GM23338 (cell line): ENCODE measurements around the gene MRGPRG. TPM values are rescaled to one million over a fixed set of nuclear protein-coding genes. Genes with fewer than 3 reads are reported as not detected.

ENCODE experiments used
- ATAC-seq: fragments of 200-7000 bp; cut with Tn5 transposase; 3 replicates; pipeline ENCODE4 v1.9.1; 2020
- DNase-seq: peaks from one replicate; pipeline ENCODE4 v3.0.0-alpha.2; 2015; ENCODE audit warnings: low spot score
- H2AFZ ChIP-seq: fragments of 200-600 bp; sonication (generic); 2 replicates; pipeline ENCODE4 v1.8.0; 2016; ENCODE audit warnings: antibody characterized with exemption, mild to moderate bottlenecking, moderate library complexity
- H3F3A ChIP-seq: fragments of 200-600 bp; sonication (generic); replicated peaks from 2 replicates; pipeline ENCODE4 v1.8.0; 2017; ENCODE audit warnings: antibody characterized with exemption, mixed run types, low read depth
- H3K27ac ChIP-seq: fragments of 200-600 bp; sonication (generic); 2 replicates; pipeline ENCODE4 v1.6.1; 2016; ENCODE audit warnings: low read depth
- H3K27me3 ChIP-seq: fragments of 200-600 bp; sonication (generic); 2 replicates; pipeline ENCODE4 v1.8.0; 2016; ENCODE audit warnings: mild to moderate bottlenecking, mixed run types, moderate library complexity; ENCODE audit not compliant: insufficient read depth
- H3K36me3 ChIP-seq: fragments of 200-600 bp; sonication (generic); 2 replicates; pipeline ENCODE4 v1.8.0; 2016; ENCODE audit warnings: mild to moderate bottlenecking; ENCODE audit not compliant: insufficient read depth
- H3K4me1 ChIP-seq: fragments of 200-600 bp; sonication (generic); 2 replicates; pipeline ENCODE4 v1.8.0; 2016; ENCODE audit warnings: mild to moderate bottlenecking, moderate library complexity; ENCODE audit not compliant: insufficient read depth
- H3K4me2 ChIP-seq: fragments of 200-600 bp; sonication (generic); 2 replicates; pipeline ENCODE4 v1.7.1; 2017; ENCODE audit warnings: mixed run types
- H3K4me3 ChIP-seq: fragments of 200-600 bp; sonication (generic); 2 replicates; pipeline ENCODE4 v1.6.1; 2016; ENCODE audit warnings: mixed run types
- H3K79me2 ChIP-seq: fragments of 200-600 bp; sonication (generic); replicated peaks from 2 replicates; pipeline ENCODE4 v1.8.0; 2017; ENCODE audit warnings: mild to moderate bottlenecking; ENCODE audit not compliant: insufficient read depth
- H3K9me2 ChIP-seq: fragments of 200-600 bp; sonication (generic); 2 replicates; pipeline ENCODE4 v1.8.0; 2017; ENCODE audit not compliant: insufficient read depth
- H4K20me1 ChIP-seq: fragments of 200-600 bp; sonication (generic); replicated peaks from 2 replicates; pipeline ENCODE4 v1.8.0; 2017; ENCODE audit warnings: mild to moderate bottlenecking; ENCODE audit not compliant: insufficient read depth
- H3K27ac Mint-ChIP-seq: 2 replicates; pipeline ENCODE4 v1.8.0; 2020; ENCODE audit warnings: inconsistent platforms, mild to moderate bottlenecking, moderate library complexity, mixed read lengths
- H3K27me3 Mint-ChIP-seq: 3 replicates; pipeline ENCODE4 v1.8.0; 2022; ENCODE audit warnings: low read depth, mild to moderate bottlenecking, moderate library complexity, mixed read lengths, inconsistent platforms; ENCODE audit not compliant: insufficient read depth, poor library complexity
- H3K36me3 Mint-ChIP-seq: 3 replicates; pipeline ENCODE4 v1.8.0; 2021; ENCODE audit warnings: low read depth, mild to moderate bottlenecking, inconsistent platforms, moderate library complexity, mixed read lengths
- H3K4me1 Mint-ChIP-seq: 3 replicates; pipeline ENCODE4 v1.8.0; 2020; ENCODE audit warnings: mild to moderate bottlenecking, inconsistent platforms, mixed read lengths
- H3K4me3 Mint-ChIP-seq: 3 replicates; pipeline ENCODE4 v1.8.0; 2021; ENCODE audit warnings: moderate library complexity, mild to moderate bottlenecking, inconsistent platforms, mixed read lengths
- H3K9me3 Mint-ChIP-seq: 3 replicates; pipeline ENCODE4 v1.8.0; 2020; ENCODE audit warnings: moderate library complexity, mild to moderate bottlenecking, inconsistent platforms, mixed read lengths
- CREB1 ChIP-seq: fragments of 250-450 bp; sonication (Bioruptor Pico); IDR thresholded peaks from 2 replicates; pipeline ENCODE4 v1.5.0; 2020; ENCODE audit warnings: low read depth, mild to moderate bottlenecking, moderate library complexity
- EZH2 ChIP-seq: fragments of 200-600 bp; sonication (generic); IDR thresholded peaks from one replicate; pipeline ENCODE4 v1.8.0; 2017; ENCODE audit warnings: antibody characterized with exemption, mild to moderate bottlenecking, low read depth; ENCODE audit not compliant: unreplicated experiment
- NANOG ChIP-seq: IDR thresholded peaks from 2 replicates; pipeline ENCODE4 v1.6.1; 2016; ENCODE audit warnings: antibody characterized with exemption, borderline replicate concordance
- POLR2AphosphoS5 ChIP-seq: IDR thresholded peaks from 2 replicates; pipeline ENCODE4 v1.6.1; 2016; ENCODE audit warnings: antibody characterized with exemption, low read depth
- ZNF114 ChIP-seq: fragments of 250-450 bp; sonication (Bioruptor Pico); IDR thresholded peaks from 2 replicates; pipeline ENCODE4 v1.5.0; 2020; ENCODE audit warnings: mild to moderate bottlenecking, moderate library complexity
- ZNF331 ChIP-seq: fragments of 250-450 bp; sonication (Bioruptor Pico); IDR thresholded peaks from 2 replicates; pipeline ENCODE4 v1.5.0; 2020; ENCODE audit warnings: low read depth, mild to moderate bottlenecking, moderate library complexity
- polyA plus RNA-seq: library from polyadenylated mRNA; unstranded; fragments of >200 nt; fragmentation: Nextera tagmentation; extraction: Ambion mirVana; gene quantifications from 2 replicates; pipeline ENCODE4 v1.2.1, GENCODE V29; 2016
- total RNA-seq: library from RNA; depleted of rRNA; stranded (reverse); fragments of >200 nt; shearing (Covaris generic); gene quantifications from 2 replicates; pipeline ENCODE4 v1.2.3, GENCODE V29; 2014
- TF ChIP-seq, protein P1 (sequence below), 2 experiments: fragments of 200-600 bp in 1 of 2; sonication (generic) in 1 of 2; conservative IDR thresholded peaks; 2 replicates each; pipeline versions ENCODE4 v1.5.1 to v1.6.1; 2016 to 2017; ENCODE audit warnings: antibody characterized with exemption in 2 of 2, low read depth in 2 of 2, mild to moderate bottlenecking in 2 of 2, moderate library complexity in 1 of 2
- TF ChIP-seq, protein P2 (sequence below): fragments of 250-450 bp; sonication (Bioruptor Pico); IDR thresholded peaks from 2 replicates; pipeline ENCODE4 v1.5.0; 2020; ENCODE audit warnings: mild to moderate bottlenecking, moderate library complexity

Gene MRGPRG
- total and polyA plus RNA-seq, 2 experiments from 2014 or later: not detected

DNA sequence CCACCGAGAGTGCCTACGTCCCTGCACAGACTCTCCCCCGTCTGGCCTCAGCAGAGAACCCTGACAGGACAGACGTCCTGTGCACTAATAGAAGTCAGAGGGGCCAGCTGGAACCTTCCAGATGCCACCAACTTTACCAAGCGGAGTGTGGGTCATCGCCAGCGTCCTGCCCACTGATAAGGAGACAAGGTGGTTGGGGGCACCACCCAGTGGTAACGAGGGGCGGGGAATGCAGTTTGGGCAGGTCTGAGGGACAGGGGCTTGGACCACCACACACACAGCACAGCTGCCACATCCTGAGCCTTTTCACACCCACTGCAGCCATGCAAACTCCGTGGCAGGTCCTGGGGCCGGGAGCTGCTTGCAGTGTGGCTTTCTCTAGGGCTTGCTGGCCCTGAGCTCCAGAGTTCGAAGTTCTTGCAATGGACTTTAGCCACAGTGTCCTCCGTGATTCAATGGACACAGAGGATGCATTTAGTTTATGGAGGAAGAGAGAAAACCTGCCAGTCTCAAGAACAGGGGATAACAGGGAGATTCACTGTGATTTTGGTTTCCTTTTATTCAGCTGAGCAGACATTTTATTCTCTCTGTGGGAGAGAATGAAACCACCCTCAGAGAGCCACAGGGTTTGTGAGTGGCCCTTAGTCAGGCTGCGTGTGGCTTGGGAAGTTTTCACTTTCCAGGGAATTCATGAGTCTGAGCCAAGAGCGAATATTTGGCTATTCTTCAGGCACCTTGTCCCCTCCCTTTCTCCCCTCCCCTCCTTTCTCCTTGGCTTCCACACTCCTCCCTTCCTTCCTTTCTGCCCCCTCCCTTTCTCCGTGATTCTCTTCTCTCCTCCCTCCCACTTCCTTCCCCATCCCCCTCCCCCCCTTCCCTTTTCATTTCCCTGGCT, 13.1 kb downstream of the MRGPRG start:
- ATAC-seq: no peak
- Histone ChIP-seq H2AFZ (no peak overlapping the region), H3F3A (no peaks in the 10 kb centered on the region), H3K4me2 (no peak overlapping the region), H3K36me3 (no peaks in the 10 kb centered on the region), H3K79me2 (no peaks in the 10 kb centered on the region), H3K27ac (no peak overlapping the region), H3K4me3 (no peak overlapping the region), H3K27me3 (peaks cover 33% of the 10 kb centered on the region), H3K9me2 (no peaks in the 10 kb centered on the region), H4K20me1 (no peaks in the 10 kb centered on the region), H3K4me1 (no peaks in the 10 kb centered on the region)
- Mint-ChIP-seq H3K9me3 (no peaks in the 10 kb centered on the region), H3K27ac (no peak overlapping the region), H3K4me3 (no peak overlapping the region), H3K27me3 (peaks cover 29% of the 10 kb centered on the region), H3K4me1 (0 out of 3 replicates have a peak, but pooled peaks cover 3% of the 10 kb centered on the region), H3K36me3 (no peaks in the 10 kb centered on the region)
- DNase-seq: no peak
- TF ChIP-seq ZNF331 (CRISPR knock-in tag): no peak
- TF ChIP-seq, protein P1, sequence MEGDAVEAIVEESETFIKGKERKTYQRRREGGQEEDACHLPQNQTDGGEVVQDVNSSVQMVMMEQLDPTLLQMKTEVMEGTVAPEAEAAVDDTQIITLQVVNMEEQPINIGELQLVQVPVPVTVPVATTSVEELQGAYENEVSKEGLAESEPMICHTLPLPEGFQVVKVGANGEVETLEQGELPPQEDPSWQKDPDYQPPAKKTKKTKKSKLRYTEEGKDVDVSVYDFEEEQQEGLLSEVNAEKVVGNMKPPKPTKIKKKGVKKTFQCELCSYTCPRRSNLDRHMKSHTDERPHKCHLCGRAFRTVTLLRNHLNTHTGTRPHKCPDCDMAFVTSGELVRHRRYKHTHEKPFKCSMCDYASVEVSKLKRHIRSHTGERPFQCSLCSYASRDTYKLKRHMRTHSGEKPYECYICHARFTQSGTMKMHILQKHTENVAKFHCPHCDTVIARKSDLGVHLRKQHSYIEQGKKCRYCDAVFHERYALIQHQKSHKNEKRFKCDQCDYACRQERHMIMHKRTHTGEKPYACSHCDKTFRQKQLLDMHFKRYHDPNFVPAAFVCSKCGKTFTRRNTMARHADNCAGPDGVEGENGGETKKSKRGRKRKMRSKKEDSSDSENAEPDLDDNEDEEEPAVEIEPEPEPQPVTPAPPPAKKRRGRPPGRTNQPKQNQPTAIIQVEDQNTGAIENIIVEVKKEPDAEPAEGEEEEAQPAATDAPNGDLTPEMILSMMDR (conservative IDR thresholded peaks at IDR 0.05; ENCODE audit: low read depth in 2 of 2): peak in 1 of 2 experiments; percentile 31; a peak in 2 of 4 replicates

DNA sequence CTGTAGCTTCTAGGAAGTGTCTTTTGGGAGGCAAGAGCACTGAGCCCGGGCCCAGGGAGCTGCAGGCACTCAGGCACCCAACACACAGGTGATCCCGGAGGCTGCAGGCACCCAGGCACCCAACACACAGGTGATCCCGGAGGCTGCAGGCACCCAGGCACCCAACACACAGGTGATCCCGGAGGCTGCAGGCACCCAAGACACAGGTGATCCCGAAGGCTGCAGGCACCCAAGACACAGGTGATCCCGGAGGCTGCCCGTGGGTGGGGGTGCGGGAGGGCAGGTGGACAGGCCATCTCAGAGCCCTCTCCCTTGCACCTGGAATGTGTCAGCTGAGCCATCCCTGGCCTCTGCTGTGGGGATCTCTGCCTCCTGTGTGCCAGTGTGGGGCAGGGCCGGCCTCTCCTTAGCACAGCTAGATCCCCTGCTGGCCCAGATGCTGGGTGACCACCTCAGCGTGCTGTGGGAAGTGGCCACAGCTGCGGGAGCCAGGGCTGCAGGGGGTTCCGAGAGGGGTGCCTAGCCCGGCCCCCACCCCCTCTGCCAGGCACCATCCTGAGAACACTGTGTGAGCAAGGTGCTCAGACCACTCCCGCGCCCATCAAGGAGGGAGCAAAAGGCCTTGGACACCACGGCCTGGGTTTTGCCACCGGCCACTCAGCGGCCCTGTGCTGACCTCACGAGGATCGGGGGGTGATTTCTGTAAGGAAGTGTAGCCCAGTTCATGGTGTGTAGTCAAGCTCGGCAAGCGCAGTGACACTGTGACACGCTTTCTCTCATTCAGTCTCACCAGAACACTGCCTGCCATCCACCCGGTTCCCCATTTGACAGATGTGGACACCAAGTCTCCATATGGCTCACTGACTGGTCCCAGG, 14.2 kb downstream of the MRGPRG start:
- H3K27me3 ChIP-seq: peaks cover 33% of the 10 kb centered on the region
- no peaks in the 10 kb centered on the region for H3K4me1 ChIP-seq
- H3F3A ChIP-seq: no peaks in the 10 kb centered on the region
- Mint-ChIP-seq H3K36me3 (no peaks in the 10 kb centered on the region), H3K27me3 (peaks cover 32% of the 10 kb centered on the region), H3K4me3 (no peak overlapping the region), H3K4me1 (0 out of 3 replicates have a peak, but pooled peaks cover 3% of the 10 kb centered on the region), H3K27ac (no peak overlapping the region), H3K9me3 (no peaks in the 10 kb centered on the region)
- H3K79me2 ChIP-seq: no peaks in the 10 kb centered on the region
- no peak for ATAC-seq
- H3K27ac ChIP-seq: no peak overlapping the region
- H3K4me2 ChIP-seq: peak overlapping the region; percentile 85; the same call in 1 of the 2 replicates
- H3K36me3 ChIP-seq: no peaks in the 10 kb centered on the region
- H3K4me3 ChIP-seq: peak overlapping the region; percentile 63; the same call in 1 of the 2 replicates
- no peak for DNase-seq
- H3K9me2 ChIP-seq: no peaks in the 10 kb centered on the region
- no peaks in the 10 kb centered on the region for H4K20me1 ChIP-seq
- H2AFZ ChIP-seq: no peak overlapping the region
- no peak for TF ChIP-seq ZNF114 (CRISPR knock-in tag)
- TF ChIP-seq CREB1 (CRISPR knock-in tag): no peak
- no peak for TF ChIP-seq POLR2AphosphoS5
- TF ChIP-seq, protein P1 (conservative IDR thresholded peaks at IDR 0.05; ENCODE audit: low read depth in 2 of 2): no peak
- TF ChIP-seq EZH2: no peak
- TF ChIP-seq NANOG: no peak
- TF ChIP-seq, protein P2, sequence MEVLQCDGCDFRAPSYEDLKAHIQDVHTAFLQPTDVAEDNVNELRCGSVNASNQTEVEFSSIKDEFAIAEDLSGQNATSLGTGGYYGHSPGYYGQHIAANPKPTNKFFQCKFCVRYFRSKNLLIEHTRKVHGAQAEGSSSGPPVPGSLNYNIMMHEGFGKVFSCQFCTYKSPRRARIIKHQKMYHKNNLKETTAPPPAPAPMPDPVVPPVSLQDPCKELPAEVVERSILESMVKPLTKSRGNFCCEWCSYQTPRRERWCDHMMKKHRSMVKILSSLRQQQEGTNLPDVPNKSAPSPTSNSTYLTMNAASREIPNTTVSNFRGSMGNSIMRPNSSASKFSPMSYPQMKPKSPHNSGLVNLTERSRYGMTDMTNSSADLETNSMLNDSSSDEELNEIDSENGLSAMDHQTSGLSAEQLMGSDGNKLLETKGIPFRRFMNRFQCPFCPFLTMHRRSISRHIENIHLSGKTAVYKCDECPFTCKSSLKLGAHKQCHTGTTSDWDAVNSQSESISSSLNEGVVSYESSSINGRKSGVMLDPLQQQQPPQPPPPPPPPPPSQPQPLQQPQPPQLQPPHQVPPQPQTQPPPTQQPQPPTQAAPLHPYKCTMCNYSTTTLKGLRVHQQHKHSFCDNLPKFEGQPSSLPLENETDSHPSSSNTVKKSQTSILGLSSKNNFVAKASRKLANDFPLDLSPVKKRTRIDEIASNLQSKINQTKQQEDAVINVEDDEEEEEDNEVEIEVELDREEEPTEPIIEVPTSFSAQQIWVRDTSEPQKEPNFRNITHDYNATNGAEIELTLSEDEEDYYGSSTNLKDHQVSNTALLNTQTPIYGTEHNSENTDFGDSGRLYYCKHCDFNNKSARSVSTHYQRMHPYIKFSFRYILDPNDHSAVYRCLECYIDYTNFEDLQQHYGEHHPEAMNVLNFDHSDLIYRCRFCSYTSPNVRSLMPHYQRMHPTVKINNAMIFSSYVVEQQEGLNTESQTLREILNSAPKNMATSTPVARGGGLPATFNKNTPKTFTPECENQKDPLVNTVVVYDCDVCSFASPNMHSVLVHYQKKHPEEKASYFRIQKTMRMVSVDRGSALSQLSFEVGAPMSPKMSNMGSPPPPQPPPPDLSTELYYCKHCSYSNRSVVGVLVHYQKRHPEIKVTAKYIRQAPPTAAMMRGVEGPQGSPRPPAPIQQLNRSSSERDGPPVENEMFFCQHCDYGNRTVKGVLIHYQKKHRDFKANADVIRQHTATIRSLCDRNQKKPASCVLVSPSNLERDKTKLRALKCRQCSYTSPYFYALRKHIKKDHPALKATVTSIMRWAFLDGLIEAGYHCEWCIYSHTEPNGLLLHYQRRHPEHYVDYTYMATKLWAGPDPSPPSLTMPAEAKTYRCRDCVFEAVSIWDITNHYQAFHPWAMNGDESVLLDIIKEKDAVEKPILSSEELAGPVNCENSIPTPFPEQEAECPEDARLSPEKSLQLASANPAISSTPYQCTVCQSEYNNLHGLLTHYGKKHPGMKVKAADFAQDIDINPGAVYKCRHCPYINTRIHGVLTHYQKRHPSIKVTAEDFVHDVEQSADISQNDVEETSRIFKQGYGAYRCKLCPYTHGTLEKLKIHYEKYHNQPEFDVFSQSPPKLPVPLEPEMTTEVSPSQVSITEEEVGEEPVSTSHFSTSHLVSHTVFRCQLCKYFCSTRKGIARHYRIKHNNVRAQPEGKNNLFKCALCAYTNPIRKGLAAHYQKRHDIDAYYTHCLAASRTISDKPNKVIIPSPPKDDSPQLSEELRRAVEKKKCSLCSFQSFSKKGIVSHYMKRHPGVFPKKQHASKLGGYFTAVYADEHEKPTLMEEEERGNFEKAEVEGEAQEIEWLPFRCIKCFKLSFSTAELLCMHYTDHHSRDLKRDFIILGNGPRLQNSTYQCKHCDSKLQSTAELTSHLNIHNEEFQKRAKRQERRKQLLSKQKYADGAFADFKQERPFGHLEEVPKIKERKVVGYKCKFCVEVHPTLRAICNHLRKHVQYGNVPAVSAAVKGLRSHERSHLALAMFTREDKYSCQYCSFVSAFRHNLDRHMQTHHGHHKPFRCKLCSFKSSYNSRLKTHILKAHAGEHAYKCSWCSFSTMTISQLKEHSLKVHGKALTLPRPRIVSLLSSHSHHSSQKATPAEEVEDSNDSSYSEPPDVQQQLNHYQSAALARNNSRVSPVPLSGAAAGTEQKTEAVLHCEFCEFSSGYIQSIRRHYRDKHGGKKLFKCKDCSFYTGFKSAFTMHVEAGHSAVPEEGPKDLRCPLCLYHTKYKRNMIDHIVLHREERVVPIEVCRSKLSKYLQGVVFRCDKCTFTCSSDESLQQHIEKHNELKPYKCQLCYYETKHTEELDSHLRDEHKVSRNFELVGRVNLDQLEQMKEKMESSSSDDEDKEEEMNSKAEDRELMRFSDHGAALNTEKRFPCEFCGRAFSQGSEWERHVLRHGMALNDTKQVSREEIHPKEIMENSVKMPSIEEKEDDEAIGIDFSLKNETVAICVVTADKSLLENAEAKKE (CRISPR knock-in tag): no peak
